ENCODE results near the gene SRRT. TPM values are rescaled to one million over a fixed set of nuclear protein-coding genes. Genes with fewer than 3 reads are reported as not detected.

Gene SRRT
- total and polyA plus RNA-seq, 2 donors (not counting 1 experiment from before 2014, with no cell fraction given) = 32.0 to 33.7 TPM

- H3K27me3 ChIP-seq (ENCODE audit: control insufficient read depth, insufficient read depth, low read length) = no peaks in the 10 kb centered on the region
- no peak overlapping the region for H3K4me2 ChIP-seq (ENCODE audit: extremely low read depth, insufficient read depth, low read length)
- H2AFZ ChIP-seq (ENCODE audit: low read length) = no peak overlapping the region
- H3K27ac ChIP-seq (ENCODE audit: insufficient read depth, low read length) = no peak overlapping the region
- no peak for DNase-seq (ENCODE audit: low read depth in 2 of 2)
- H3K9me3 ChIP-seq (ENCODE audit: control insufficient read depth, insufficient read depth, low read depth, low read length) = no peaks in the 10 kb centered on the region
- H3K9ac ChIP-seq (ENCODE audit: insufficient read depth, low read length) = no peak overlapping the region
- TF ChIP-seq CTCF (conservative IDR thresholded peaks at IDR 0.05 in 1 of 2, IDR thresholded peaks at IDR 0.05 in 1 of 2; ENCODE audit: low read depth in 1 of 2, low read length in 2 of 2) = no peak
- TF ChIP-seq EZH2 (IDR thresholded peaks at IDR 0.05; ENCODE audit: low read length, missing control alignments) = no peak
- peaks cover 43% of the 10 kb centered on the region for H3K79me2 ChIP-seq (ENCODE audit: control insufficient read depth, insufficient read depth, low read length)
- H3K36me3 ChIP-seq (ENCODE audit: control insufficient read depth, insufficient read depth, low read length) = peaks cover 57% of the 10 kb centered on the region
- H4K20me1 ChIP-seq (ENCODE audit: control insufficient read depth, extremely low read depth, insufficient read depth, low read length) = no peaks in the 10 kb centered on the region
- H3K4me3 ChIP-seq (replicated peaks in 1 of 4; ENCODE audit: control extremely low read depth in 1 of 4, insufficient read depth in 1 of 4, low read depth in 3 of 4, low read length in 4 of 4) = no peak overlapping the region
- H3K4me1 ChIP-seq (ENCODE audit: control insufficient read depth, extremely low read depth, insufficient read depth, low read length) = no peaks in the 10 kb centered on the region
Measured at GRCh38 chr7:100882785-100883526, 8.1 kb downstream of the SRRT start.

- no peak overlapping the region for H3K4me3 ChIP-seq (replicated peaks in 1 of 4; ENCODE audit: control extremely low read depth in 1 of 4, insufficient read depth in 1 of 4, low read depth in 3 of 4, low read length in 4 of 4)
- H3K9ac ChIP-seq (ENCODE audit: insufficient read depth, low read length) = no peak overlapping the region
- DNase-seq (ENCODE audit: low read depth in 2 of 2) = no peak
- TF ChIP-seq CTCF (conservative IDR thresholded peaks at IDR 0.05 in 1 of 2, IDR thresholded peaks at IDR 0.05 in 1 of 2; ENCODE audit: low read depth in 1 of 2, low read length in 2 of 2) (no peak), EZH2 (IDR thresholded peaks at IDR 0.05; ENCODE audit: low read length, missing control alignments) (no peak)
- no peak overlapping the region for H3K4me2 ChIP-seq (ENCODE audit: extremely low read depth, insufficient read depth, low read length)
- no peaks in the 10 kb centered on the region for H3K9me3 ChIP-seq (ENCODE audit: control insufficient read depth, insufficient read depth, low read depth, low read length)
- H3K79me2 ChIP-seq (ENCODE audit: control insufficient read depth, insufficient read depth, low read length) = peaks cover 35% of the 10 kb centered on the region
- H3K27me3 ChIP-seq (ENCODE audit: control insufficient read depth, insufficient read depth, low read length) = no peaks in the 10 kb centered on the region
- peaks cover 10% of the 10 kb centered on the region for H3K4me1 ChIP-seq (ENCODE audit: control insufficient read depth, extremely low read depth, insufficient read depth, low read length)
- no peak overlapping the region for H2AFZ ChIP-seq (ENCODE audit: low read length)
- no peaks in the 10 kb centered on the region for H4K20me1 ChIP-seq (ENCODE audit: control insufficient read depth, extremely low read depth, insufficient read depth, low read length)
- H3K27ac ChIP-seq (ENCODE audit: insufficient read depth, low read length) = no peak overlapping the region
- H3K36me3 ChIP-seq (ENCODE audit: control insufficient read depth, insufficient read depth, low read length) = peaks cover 64% of the 10 kb centered on the region
Measured at GRCh38 chr7:100884736-100885439, 10.0 kb downstream of the SRRT start.

- no peak for TF ChIP-seq CTCF (conservative IDR thresholded peaks at IDR 0.05 in 1 of 2, IDR thresholded peaks at IDR 0.05 in 1 of 2; ENCODE audit: low read depth in 1 of 2, low read length in 2 of 2)
- no peak for TF ChIP-seq EZH2 (IDR thresholded peaks at IDR 0.05; ENCODE audit: low read length, missing control alignments)
- H3K36me3 ChIP-seq (ENCODE audit: control insufficient read depth, insufficient read depth, low read length) = peaks cover 62% of the 10 kb centered on the region
- H3K27ac ChIP-seq (ENCODE audit: insufficient read depth, low read length) = no peak overlapping the region
- H3K9ac ChIP-seq (ENCODE audit: insufficient read depth, low read length) = no peak overlapping the region
- peaks cover 29% of the 10 kb centered on the region for H3K79me2 ChIP-seq (ENCODE audit: control insufficient read depth, insufficient read depth, low read length)
- no peak for DNase-seq (ENCODE audit: low read depth in 2 of 2)
- H3K4me3 ChIP-seq (replicated peaks in 1 of 4; ENCODE audit: control extremely low read depth in 1 of 4, insufficient read depth in 1 of 4, low read depth in 3 of 4, low read length in 4 of 4) = no peak overlapping the region
- no peaks in the 10 kb centered on the region for H3K27me3 ChIP-seq (ENCODE audit: control insufficient read depth, insufficient read depth, low read length)
- no peaks in the 10 kb centered on the region for H3K9me3 ChIP-seq (ENCODE audit: control insufficient read depth, insufficient read depth, low read depth, low read length)
- H4K20me1 ChIP-seq (ENCODE audit: control insufficient read depth, extremely low read depth, insufficient read depth, low read length) = no peaks in the 10 kb centered on the region
- peaks cover 11% of the 10 kb centered on the region for H3K4me1 ChIP-seq (ENCODE audit: control insufficient read depth, extremely low read depth, insufficient read depth, low read length)
- no peak overlapping the region for H2AFZ ChIP-seq (ENCODE audit: low read length)
- H3K4me2 ChIP-seq (ENCODE audit: extremely low read depth, insufficient read depth, low read length) = no peak overlapping the region
Measured at GRCh38 chr7:100885440-100886141, 10.7 kb downstream of the SRRT start.

Measured in fibroblast of lung (primary cell).